ENCODE results near the gene CSNK1G2.

DNA sequence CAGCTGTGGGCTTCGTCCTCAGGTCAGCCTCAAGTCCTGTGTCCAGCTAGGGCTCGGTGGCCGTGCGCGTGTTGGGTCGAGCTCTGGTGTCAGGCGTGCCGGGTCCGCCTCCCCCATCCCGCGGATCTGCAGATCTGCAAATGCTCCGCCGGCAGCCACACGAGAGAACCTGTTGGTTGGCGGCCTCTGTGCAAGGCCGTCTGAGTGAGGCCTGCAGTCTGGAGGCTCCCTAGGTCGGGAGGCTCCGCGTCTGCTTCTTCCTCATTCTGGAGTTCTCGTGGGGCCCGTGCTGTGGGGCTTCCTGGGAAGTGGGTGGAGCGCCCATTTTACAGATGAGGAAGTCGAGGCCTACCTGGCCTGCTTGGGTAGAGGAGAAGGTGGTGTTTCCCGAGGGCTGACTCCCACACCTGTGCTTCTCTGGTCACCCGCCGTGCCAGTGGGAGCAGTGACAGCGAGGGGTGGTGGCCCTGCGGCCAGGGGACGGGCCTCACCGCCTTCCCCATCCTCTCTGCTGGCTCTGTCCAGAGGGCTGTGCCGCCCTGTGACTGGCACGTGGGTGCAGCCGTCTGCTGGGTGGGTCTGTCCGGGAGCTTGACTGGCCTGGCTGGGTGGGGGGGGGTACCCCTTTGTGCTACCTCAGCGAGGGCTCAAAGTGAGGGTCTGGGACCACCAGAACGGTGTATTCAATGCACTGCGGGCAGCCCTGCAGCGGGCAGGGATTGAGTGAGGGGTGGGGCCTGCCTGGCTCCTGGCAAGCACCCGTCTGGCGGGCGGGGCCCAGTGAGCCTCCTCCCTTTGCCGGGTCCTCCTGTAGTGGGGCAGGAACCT, 3.3 kb downstream of the CSNK1G2 start:
- TF ChIP-seq, protein P1, sequence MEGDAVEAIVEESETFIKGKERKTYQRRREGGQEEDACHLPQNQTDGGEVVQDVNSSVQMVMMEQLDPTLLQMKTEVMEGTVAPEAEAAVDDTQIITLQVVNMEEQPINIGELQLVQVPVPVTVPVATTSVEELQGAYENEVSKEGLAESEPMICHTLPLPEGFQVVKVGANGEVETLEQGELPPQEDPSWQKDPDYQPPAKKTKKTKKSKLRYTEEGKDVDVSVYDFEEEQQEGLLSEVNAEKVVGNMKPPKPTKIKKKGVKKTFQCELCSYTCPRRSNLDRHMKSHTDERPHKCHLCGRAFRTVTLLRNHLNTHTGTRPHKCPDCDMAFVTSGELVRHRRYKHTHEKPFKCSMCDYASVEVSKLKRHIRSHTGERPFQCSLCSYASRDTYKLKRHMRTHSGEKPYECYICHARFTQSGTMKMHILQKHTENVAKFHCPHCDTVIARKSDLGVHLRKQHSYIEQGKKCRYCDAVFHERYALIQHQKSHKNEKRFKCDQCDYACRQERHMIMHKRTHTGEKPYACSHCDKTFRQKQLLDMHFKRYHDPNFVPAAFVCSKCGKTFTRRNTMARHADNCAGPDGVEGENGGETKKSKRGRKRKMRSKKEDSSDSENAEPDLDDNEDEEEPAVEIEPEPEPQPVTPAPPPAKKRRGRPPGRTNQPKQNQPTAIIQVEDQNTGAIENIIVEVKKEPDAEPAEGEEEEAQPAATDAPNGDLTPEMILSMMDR (IDR thresholded peaks at IDR 0.05; ENCODE audit: poor library complexity, severe bottlenecking), result no peak
- TF ChIP-seq EP300 (conservative IDR thresholded peaks at IDR 0.05; ENCODE audit: poor library complexity, severe bottlenecking), result no peak
- TF ChIP-seq SMC3 (conservative IDR thresholded peaks at IDR 0.05; ENCODE audit: poor library complexity), result no peak
- TF ChIP-seq EZH2 (IDR thresholded peaks at IDR 0.05; ENCODE audit: borderline replicate concordance, insufficient read depth, low read length, poor library complexity, severe bottlenecking), result no peak
- no peak for TF ChIP-seq TAF1 (IDR thresholded peaks at IDR 0.05; ENCODE audit: low read depth)
- TF ChIP-seq POLR2AphosphoS5 (IDR thresholded peaks at IDR 0.05), result no peak

Measured in neural cell (in vitro differentiated cells).